Spleen (tissue), 11 donors: ENCODE data around the gene ETFRF1. TPM values are rescaled to one million over a fixed set of nuclear protein-coding genes. Genes with fewer than 3 reads are reported as not detected.

Experiments used
- DNase-seq: peaks from one replicate; pipeline ENCODE4 v3.0.0-alpha.2; 2020
- H3K27ac ChIP-seq, 8 donors: fragments of 200-600 bp; sonication (generic) in 7 of 8; 1 replicate in 4 of 8; 2 replicates in 4 of 8; pipeline versions ENCODE4 v1.5.0 to v1.8.0; 2016 to 2021; ENCODE audit warnings: inconsistent platforms in 4 of 8, mild to moderate bottlenecking in 4 of 8, moderate library complexity in 1 of 8
- H3K27me3 ChIP-seq, 7 donors: fragments of 200-600 bp; sonication (generic) in 6 of 7; replicated peaks in 1 of 7; 1 replicate in 4 of 7; 2 replicates in 3 of 7; pipeline versions ENCODE4 v1.5.0 to v1.8.0; 2016 to 2021; ENCODE audit warnings: inconsistent platforms in 3 of 7, mild to moderate bottlenecking in 1 of 7
- H3K36me3 ChIP-seq, 6 donors: fragments of 200-600 bp; sonication (generic) in 5 of 6; 1 replicate in 4 of 6; 2 replicates in 2 of 6; pipeline versions ENCODE4 v1.5.0 to v1.8.0; 2016 to 2021; ENCODE audit warnings: inconsistent platforms in 2 of 6
- H3K4me1 ChIP-seq, 6 donors: fragments of 200-600 bp; sonication (generic) in 5 of 6; 1 replicate in 3 of 6; 2 replicates in 3 of 6; pipeline versions ENCODE4 v1.5.0 to v1.8.0; 2016 to 2021; ENCODE audit warnings: inconsistent platforms in 3 of 6
- H3K4me3 ChIP-seq, 8 donors: fragments of 200-600 bp; sonication (generic) in 7 of 8; 1 replicate in 4 of 8; 2 replicates in 4 of 8; pipeline versions ENCODE4 v1.5.0 to v1.8.0; 2016 to 2021; ENCODE audit warnings: inconsistent platforms in 4 of 8, mild to moderate bottlenecking in 4 of 8, moderate library complexity in 2 of 8
- H3K9me3 ChIP-seq, 8 donors: fragments of 200-600 bp; sonication (generic) in 7 of 8; 1 replicate in 4 of 8; 2 replicates in 4 of 8; pipeline versions ENCODE4 v1.5.0 to v1.8.0; 2016 to 2021; ENCODE audit warnings: inconsistent platforms in 4 of 8
- CTCF ChIP-seq, 11 experiments: fragments of 200-600 bp in 7 of 11; fragments of 450-650 bp in 4 of 11; sonication (generic) in 4 of 11; IDR thresholded peaks in 8 of 11; conservative IDR thresholded peaks in 3 of 11; 1 replicate in 7 of 11; 2 replicates in 4 of 11; pipeline versions ENCODE4 v1.4.0 to v1.8.0; 2016 to 2021; ENCODE audit warnings: antibody characterized with exemption in 11 of 11, inconsistent platforms in 4 of 11, mild to moderate bottlenecking in 1 of 11
- POLR2A ChIP-seq, 3 donors: fragments of 450-650 bp; IDR thresholded peaks; one replicate each; pipeline ENCODE4 v1.5.1; 2017; ENCODE audit warnings: antibody characterized with exemption in 3 of 3, mild to moderate bottlenecking in 1 of 3
- POLR2AphosphoS5 ChIP-seq, 3 donors: sonication (generic); formaldehyde crosslinking; IDR thresholded peaks; one replicate each; pipeline ENCODE4 v1.5.1; 2017; ENCODE audit warnings: antibody characterized with exemption in 3 of 3
- WGBS, 5 donors: extraction: QIAGEN DNeasy Blood & Tissue Kit in 3 of 5; methylation state at CpG; one replicate each; pipeline versions ENCODE4 v1.1.5 to v1.1.7; 2013 to 2018; 5-methylcytosine and 5-hydroxymethylcytosine counted together
- intact Hi-C: fragments of 100-400 bp; cut with DNase I; formaldehyde crosslinking; loops from one replicate; pipeline ENCODE4 v1.15.0; 2023; ENCODE audit warnings: low total_unique reads
- polyA plus RNA-seq, 3 donors: library from polyadenylated mRNA; stranded (reverse); fragments of 200-250 nt; gene quantifications; one replicate each; pipeline ENCODE4 v1.2.1, GENCODE V29; 2013
- total RNA-seq, 7 donors: library from RNA; depleted of rRNA in 3 of 7; stranded (reverse); fragments of >200 nt in 3 of 7; fragmentation: NEBNext Ultra II Directional in 4 of 7; extraction: Animal tissue kit (Norgen Biotek cat#: 25700) in 4 of 7; gene quantifications; one replicate each; pipeline versions ENCODE4 v1.1.0 to v1.2.1, GENCODE V29; 2016 to 2021
- donor health status: healthy with polysubstance abuse.
- donor health status: DM: no; HTN: no; CAD: no; lungs with moderate emphysema.
- donor health status: DM: no; HTN: no; CAD: no.
- donor health status: Bipolar disorder and iron deficiency.
- donor health status: healthy.
- donor health status: DM: no; HTN: no; CAD: no.
- donor health status: DM: yes; HTN: yes; CAD: no.

Gene ETFRF1
- total and polyA plus RNA-seq, 10 donors = 17.2 to 50.0 (median 23.9) TPM

GRCh38 chr12:25252946-25253345, 57.9 kb downstream of the ETFRF1 start:
- DNase-seq = no peak
- Histone ChIP-seq H3K36me3 (peaks cover 0 to 5% (median 0%) of the 10 kb centered on the region in 6 donors), H3K27ac (peak overlapping the region in 6 of 8 donors; percentile 14 to 64 (median 45)), H3K4me1 (peaks cover 3 to 44% (median 33%) of the 10 kb centered on the region in 6 donors), H3K9me3 (no peaks in the 10 kb centered on the region), H3K4me3 (no peak overlapping the region), H3K27me3 (no peaks in the 10 kb centered on the region)
- 74 to 85% (median 81%) methylated on average over 3 of the region's 3 CpGs for WGBS, 5 donors
- intact Hi-C loops = no loop called here
- TF ChIP-seq POLR2A (IDR thresholded peaks at IDR 0.05) (no peak), POLR2AphosphoS5 (IDR thresholded peaks at IDR 0.05) (no peak), CTCF (IDR thresholded peaks at IDR 0.05 in 8 of 11, conservative IDR thresholded peaks at IDR 0.05 in 3 of 11) (no peak)

GRCh38 chr12:25253371-25254068, 58.5 kb downstream of the ETFRF1 start:
- no peak overlapping the region for H3K4me3 ChIP-seq
- no peaks in the 10 kb centered on the region for H3K36me3 ChIP-seq
- H3K4me1 ChIP-seq = peaks cover 3 to 39% (median 28%) of the 10 kb centered on the region in 6 donors
- no peak for DNase-seq
- 57 to 62% (median 61%) methylated on average over 5 of the region's 5 CpGs for WGBS, 5 donors
- TF ChIP-seq CTCF (IDR thresholded peaks at IDR 0.05 in 8 of 11, conservative IDR thresholded peaks at IDR 0.05 in 3 of 11) (no peak), POLR2A (IDR thresholded peaks at IDR 0.05) (no peak), POLR2AphosphoS5 (IDR thresholded peaks at IDR 0.05) (no peak)
- no peaks in the 10 kb centered on the region for H3K27me3 ChIP-seq
- no peaks in the 10 kb centered on the region for H3K9me3 ChIP-seq
- peak overlapping the region in 6 of 8 donors; percentile 14 to 64 (median 45) for H3K27ac ChIP-seq
- intact Hi-C loops = no loop called here

DNA sequence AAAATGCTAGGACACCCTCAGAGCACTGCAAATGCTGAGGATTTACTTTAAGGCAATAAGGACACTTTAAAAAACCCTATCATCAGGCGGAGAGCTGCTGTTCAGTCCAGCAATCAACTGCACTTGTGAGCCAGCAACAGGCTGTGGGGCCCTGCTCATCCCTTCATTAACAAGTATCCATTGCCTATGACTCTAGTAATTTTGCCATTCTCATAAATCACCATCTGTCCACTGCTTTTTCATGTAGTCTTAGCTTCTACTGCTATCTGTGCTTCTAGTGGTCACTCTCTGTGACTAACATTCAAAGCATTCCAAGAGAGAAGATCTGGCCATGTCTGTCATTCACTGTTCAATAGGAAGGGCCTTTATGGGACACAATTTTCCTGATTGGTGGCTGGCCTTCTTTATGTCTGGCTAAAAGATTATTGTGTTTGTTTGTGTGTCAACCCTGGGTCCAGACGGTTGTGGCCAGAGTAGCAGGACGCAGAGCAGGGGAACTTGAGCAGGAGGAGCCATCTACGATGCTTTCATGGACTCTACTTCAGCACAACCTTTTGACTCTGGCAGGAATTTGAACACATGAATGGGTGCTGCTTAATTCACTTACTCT, 59.3 kb downstream of the ETFRF1 start:
- Histone ChIP-seq H3K4me1 (peaks cover 3 to 30% (median 19%) of the 10 kb centered on the region in 6 donors), H3K27me3 (no peaks in the 10 kb centered on the region), H3K36me3 (no peaks in the 10 kb centered on the region), H3K4me3 (no peak overlapping the region), H3K27ac (peak overlapping the region in 3 of 8 donors; percentile 14 to 64 (median 61)), H3K9me3 (no peaks in the 10 kb centered on the region)
- intact Hi-C loops = no loop called here
- no peak for DNase-seq
- TF ChIP-seq POLR2AphosphoS5 (IDR thresholded peaks at IDR 0.05) (no peak), POLR2A (IDR thresholded peaks at IDR 0.05) (no peak), CTCF (IDR thresholded peaks at IDR 0.05 in 8 of 11, conservative IDR thresholded peaks at IDR 0.05 in 3 of 11) (no peak)
- WGBS, 5 donors = 85 to 93% (median 90%) methylated on average over 4 of the region's 4 CpGs

Other genes with a start within 250 kb of the ETFRF1 start
- gene BCAT1, start 246.1 kb upstream of the ETFRF1 start, total RNA-seq = 10 to 100 TPM in 5 of 7 donors, 1 to 10 TPM in 2; 7.1 to 18.4 (median 12.5) TPM
- 1 to 10 TPM in 2 of 3 donors, under 1 TPM in 1; 0.54 to 2.7 (median 2.1) TPM for gene BCAT1, start 246.1 kb upstream of the ETFRF1 start, polyA plus RNA-seq
- gene DNAI7, start 77 bp upstream of the ETFRF1 start, total RNA-seq = under 1 TPM in 2 of 7 donors, not detected in 5; 0.17 to 0.28 TPM
- under 1 TPM in 2 of 3 donors, not detected in 1; 0.03 to 0.07 TPM for gene DNAI7, start 77 bp upstream of the ETFRF1 start, polyA plus RNA-seq
- 10 to 100 TPM; 19.0 to 30.3 (median 25.1) TPM for gene KRAS, start 55.7 kb downstream of the ETFRF1 start, total RNA-seq
- 1 to 10 TPM; 5.6 to 7.6 (median 6.0) TPM for gene KRAS, start 55.7 kb downstream of the ETFRF1 start, polyA plus RNA-seq